AG09309 (cell line): ENCODE measurements around the gene HPSE2.

ENCODE experiments used
- DNase-seq: peaks from one replicate; pipeline ENCODE4 v3.0.0-alpha.2; 2010; ENCODE audit warnings: low read depth
- H3K4me3 ChIP-seq: 2 replicates; pipeline ENCODE4 v1.5.1; 2011; ENCODE audit warnings: mild to moderate bottlenecking, low read depth, low read length, moderate library complexity; ENCODE audit not compliant: control insufficient read depth
- TF ChIP-seq, protein P1 (sequence below): IDR thresholded peaks from 2 replicates; pipeline ENCODE4 v1.5.1; 2011; ENCODE audit warnings: mild to moderate bottlenecking, low read depth, low read length, inconsistent platforms; ENCODE audit not compliant: insufficient read depth, control insufficient read depth; ENCODE audit errors: missing control alignments

Gene HPSE2

DNA sequence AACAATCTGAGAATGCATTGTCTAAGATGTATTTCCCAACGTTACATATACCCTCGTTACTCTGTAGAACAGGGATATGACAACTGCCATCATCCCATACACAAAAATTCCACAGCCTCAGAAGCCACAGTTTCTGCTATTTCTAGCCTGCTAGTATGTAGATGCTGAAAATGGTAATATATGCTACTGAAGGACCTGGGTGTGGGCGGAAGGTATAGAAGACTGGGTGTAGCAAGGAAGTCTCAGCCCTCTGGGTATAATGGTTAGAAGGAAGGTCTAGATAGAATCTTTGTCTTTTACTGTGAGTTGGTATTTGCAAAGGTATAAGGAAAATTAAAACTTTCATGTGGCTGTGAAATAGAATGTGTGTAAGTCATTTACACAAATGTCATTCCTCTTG is 709.7 kb downstream of the HPSE2 start:
- no peak for DNase-seq
- TF ChIP-seq, protein P1, sequence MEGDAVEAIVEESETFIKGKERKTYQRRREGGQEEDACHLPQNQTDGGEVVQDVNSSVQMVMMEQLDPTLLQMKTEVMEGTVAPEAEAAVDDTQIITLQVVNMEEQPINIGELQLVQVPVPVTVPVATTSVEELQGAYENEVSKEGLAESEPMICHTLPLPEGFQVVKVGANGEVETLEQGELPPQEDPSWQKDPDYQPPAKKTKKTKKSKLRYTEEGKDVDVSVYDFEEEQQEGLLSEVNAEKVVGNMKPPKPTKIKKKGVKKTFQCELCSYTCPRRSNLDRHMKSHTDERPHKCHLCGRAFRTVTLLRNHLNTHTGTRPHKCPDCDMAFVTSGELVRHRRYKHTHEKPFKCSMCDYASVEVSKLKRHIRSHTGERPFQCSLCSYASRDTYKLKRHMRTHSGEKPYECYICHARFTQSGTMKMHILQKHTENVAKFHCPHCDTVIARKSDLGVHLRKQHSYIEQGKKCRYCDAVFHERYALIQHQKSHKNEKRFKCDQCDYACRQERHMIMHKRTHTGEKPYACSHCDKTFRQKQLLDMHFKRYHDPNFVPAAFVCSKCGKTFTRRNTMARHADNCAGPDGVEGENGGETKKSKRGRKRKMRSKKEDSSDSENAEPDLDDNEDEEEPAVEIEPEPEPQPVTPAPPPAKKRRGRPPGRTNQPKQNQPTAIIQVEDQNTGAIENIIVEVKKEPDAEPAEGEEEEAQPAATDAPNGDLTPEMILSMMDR = no peak
- no peak overlapping the region for H3K4me3 ChIP-seq

DNA sequence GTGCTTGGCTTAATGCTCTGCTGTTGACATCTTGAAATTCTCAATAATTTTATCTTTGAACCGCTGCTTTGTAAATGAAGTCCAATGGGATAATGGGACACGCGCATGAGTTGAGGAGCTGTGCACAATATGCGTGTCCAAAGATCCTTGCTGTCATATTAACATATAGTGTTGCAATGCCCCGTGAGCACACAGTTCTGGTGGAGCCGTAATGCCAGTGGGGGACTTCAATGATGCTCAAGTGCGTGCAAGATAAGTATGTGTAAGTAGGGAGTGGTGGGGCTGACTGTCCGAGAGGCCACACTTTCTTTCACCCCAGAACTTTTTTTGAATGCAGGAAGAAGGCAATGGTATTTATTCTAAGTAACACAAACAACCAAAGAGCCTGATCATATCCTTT is 711.5 kb downstream of the HPSE2 start:
- DNase-seq = no peak
- TF ChIP-seq, protein P1 = no peak
- H3K4me3 ChIP-seq = no peak overlapping the region

- DNase-seq = no peak
- H3K4me3 ChIP-seq = no peak overlapping the region
- TF ChIP-seq, protein P1 = no peak
Measured at GRCh38 chr10:98519841-98520240, 715.8 kb downstream of the HPSE2 start.

- no peak overlapping the region for H3K4me3 ChIP-seq
- TF ChIP-seq, protein P1 = no peak
- DNase-seq = no peak
Measured at GRCh38 chr10:98517672-98518071, 718.0 kb downstream of the HPSE2 start.

DNA sequence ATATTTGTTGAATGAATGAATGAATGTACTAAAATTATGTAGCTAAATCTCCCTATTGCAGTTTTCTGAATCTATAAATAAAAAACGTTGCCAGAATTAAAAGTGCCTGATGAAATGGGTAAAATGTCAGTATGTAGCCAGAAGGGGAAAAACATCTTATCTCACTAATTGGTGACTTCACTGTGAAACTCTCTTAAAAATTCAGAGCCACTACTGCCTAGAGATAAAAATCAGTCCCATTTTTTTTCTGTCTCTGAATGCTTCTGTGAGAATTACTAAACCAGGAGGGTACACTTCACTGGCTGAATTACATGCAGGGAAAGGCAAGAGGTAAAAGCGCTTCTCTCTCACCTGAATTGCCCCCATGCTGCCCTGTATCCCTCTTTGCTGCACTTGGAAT is 719.3 kb downstream of the HPSE2 start:
- TF ChIP-seq, protein P1 = no peak
- no peak overlapping the region for H3K4me3 ChIP-seq
- DNase-seq = no peak

DNA sequence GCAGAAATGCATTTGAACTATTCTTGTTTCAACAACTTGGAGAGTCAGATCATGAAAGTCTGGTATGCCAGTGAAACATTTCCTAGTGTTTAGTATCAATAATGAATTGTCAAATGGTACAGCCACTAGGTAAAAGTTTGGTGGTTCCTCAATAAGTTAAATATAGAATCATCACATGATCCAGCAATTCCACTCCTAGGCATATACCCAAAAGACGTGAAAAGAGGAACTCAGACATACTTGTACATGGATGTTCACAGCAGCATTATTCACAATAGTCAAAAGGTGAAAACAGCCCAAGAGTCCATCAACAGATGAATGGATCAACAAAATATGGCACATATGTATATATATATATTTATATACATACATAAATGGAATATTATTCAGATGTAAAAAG is 721.9 kb downstream of the HPSE2 start:
- TF ChIP-seq, protein P1 = no peak

GRCh38 chr10:98511876-98512275 is 723.8 kb downstream of the HPSE2 start:
- TF ChIP-seq, protein P1 = no peak
- no peak for DNase-seq
- H3K4me3 ChIP-seq = no peak overlapping the region

More for the DNA sequence above, 721.9 kb downstream of the HPSE2 start:
- DNase-seq = no peak
- H3K4me3 ChIP-seq = no peak overlapping the region
